GM11168 (cell line): ENCODE measurements around the gene KIF5C.
"Not testable (repeated sequence)": the region's sequence is repeated elsewhere in the genome, so short reads cannot be mapped to it uniquely, and the experiment has no call there.

ENCODE experiments used
- in situ Hi-C: fragments of 300-500 bp; cut with MboI; formaldehyde crosslinking; loops from one replicate; pipeline ENCODE4 v1.12.0; 2022; ENCODE audit warnings: low sequenced_read_pairs; ENCODE audit not compliant: unreplicated experiment

KIF5C gene

DNA sequence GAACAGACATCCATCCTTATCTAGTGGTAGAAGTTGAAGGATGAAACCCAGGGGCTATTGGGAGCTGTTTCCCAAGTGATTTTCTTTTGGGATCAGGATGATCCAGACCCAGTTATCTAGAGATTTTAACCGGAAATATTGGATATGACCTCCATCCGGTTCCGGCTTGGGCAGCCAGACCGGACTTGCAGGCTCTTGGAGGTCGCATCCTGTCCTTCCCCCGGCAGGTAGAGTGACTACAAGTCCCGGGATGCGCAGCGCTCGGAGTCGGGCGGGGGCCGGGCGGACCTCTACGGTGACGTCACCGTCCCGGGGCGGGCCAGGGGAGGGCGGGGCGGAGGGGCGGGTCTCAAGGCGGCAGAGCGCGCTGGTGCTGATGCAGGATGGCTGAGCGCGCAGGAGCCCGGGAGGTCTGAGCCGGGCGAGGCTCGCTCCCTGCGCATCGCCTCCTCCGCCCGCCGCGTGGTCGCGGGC is at the start of gene KIF5C:
TSS of gene KIF5C (plus strand) at position 360 of the 474 bp plus-strand sequence. CDS start 391 bp downstream, outside the sequence.
- in situ Hi-C loops = loop anchor here (25.0 kb wide), 1 partner anchor 1813 kb away; no protein-coding TSS in a partner anchor

DNA sequence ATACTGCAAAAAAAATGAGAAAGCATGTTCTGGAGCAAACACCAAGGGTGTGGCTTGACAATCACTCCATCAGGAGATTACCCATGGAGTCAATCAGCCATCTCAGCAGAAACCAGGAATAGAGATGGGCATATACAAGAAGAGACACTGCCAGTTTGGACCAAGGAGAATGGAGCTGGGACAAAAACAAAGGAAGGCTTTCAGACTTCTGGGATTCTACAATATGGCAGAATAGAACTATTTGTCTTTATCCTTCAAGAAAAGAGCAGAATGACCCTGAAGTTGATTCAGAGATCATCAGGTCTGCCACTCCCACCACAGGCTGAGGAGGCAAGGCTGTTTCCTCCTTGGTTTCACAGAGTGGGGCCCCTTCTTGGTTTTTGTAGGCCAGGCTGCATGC is 48.2 kb upstream of the KIF5C start:
- in situ Hi-C loops = no loop called here

DNA sequence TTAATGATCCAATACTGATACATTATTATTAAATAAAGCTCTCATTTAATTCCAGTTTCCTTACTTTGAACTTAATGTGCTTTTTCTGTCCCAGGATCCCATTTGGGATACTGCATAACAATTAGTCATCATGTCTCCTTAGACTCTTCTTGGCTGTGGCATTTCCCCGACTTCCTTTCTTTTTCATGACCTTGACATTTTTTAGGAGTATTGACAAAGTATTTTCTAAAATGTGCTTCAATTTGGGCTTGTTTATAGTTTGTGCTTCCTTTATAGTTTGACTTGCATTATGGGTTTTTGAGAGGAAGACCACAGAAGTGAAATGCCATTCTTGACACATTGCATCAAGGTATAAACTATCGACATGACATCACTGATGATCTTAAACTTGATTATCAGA is 46.1 kb upstream of the KIF5C start:
- in situ Hi-C loops = no loop called here

DNA sequence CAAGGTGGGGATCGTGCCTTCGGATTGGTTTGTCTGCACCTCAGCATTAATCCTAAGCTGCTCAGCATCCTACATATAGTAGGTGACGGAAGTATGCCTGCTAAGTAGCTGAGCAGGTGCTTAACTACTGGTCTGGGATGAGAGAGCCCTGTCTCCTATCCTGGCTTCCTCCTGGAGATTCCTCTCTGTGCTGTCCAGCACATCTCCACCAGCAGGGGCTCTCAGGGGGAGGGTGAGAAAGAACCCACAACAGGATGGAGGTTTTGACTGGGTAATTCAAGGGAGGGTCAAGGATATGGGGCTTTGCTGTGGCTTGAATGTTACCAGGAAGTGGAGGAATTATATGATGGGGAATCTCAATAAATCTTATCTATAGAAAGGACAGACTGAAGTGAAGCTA is 45.4 kb upstream of the KIF5C start:
- in situ Hi-C loops = no loop called here

DNA sequence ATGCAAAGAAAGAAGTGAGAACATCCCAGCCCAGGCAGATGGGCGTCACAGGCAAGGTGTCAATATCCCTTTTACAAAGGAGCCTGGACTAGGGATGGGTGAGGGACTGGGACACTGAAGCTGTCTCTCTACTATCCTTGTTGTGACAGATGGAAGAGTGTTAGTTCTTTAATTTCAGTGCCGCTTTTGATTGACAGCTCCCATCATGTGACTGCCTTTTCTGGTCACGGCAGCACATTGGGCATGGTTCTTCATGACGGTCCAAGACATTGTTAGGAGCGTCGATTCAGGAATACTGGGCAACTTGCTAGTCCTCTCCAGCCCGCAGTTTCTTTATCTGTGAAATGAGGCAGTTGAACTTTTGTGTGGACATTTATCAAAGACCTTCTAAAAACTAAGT is 42.4 kb upstream of the KIF5C start:
- in situ Hi-C loops = no loop called here

DNA sequence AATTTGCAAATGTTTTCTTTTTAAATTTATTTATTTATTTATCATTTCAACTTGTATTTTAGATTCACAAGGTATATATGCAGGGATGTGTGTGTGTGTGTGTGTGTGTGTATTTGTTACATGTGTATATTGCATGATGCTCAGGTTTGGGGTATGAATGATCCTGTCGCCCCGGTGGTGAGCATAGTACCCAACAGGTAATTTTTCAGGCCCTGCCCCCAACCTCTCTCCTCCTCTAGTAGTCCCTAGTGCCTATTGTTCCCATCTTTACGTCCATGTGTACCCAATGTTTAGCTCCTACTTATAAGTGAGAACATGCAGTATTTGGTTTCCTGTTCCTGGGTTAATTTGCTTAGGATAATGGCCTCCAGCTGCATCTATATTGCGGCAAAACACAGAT is 33.0 kb upstream of the KIF5C start:
- in situ Hi-C loops = no loop called here

DNA sequence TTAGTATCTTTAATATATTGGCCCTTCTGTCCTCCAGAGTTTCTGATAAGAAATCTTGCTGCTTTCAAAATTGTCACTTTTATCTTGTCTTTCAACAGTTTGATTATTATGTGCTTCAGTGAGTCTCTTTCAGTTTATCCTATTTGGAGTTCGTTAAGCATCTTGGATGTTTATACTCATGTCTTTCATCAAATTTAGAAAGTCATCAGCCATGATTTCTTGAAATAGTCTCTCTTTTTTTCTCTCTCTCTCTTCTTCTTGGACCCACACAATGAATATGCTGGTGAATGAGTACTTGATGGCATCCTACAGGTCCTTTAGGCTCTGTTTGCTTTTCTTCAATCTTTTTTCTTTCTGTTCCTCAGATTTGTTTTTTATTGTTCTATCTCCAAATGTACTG is 26.9 kb upstream of the KIF5C start:
- in situ Hi-C loops = no loop called here

DNA sequence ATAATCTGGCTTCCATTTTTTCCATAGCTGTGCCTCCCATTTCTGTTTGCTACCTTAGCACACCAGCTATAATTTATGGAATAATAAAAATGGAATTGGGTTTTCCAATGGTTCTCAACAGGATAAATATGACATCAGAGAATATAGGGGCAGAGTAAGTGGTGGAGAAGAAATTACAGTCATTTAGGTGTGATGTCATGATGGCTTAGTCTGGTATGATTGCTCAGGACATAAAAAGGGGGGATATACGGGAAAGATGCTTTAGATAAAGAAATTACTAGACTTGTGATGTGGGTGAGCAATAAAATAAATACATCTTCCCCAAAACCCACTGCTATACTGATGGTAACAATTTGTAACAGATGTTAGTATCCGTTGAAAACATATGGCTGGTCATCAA is 21.6 kb upstream of the KIF5C start:
- in situ Hi-C loops = no loop called here

DNA sequence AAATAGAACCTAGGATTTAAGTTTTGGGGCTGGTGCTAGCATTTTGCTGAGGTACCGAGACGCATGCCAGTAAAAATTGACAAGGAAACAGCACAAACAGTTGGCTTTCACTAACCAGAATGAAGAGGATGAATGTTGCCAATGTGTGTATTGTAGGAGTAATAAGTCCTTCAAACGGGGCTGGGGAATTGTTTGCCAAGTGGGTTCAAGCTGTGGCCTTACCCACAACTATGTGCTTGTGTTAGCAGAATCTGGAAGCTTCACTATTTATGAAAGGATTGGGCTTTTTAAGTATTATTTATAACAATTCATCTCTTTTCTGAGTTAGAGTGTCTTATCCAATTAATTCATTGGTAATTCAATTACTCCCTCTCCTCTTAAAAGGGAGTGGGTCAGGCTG is 15.0 kb upstream of the KIF5C start:
- in situ Hi-C loops = no loop called here

DNA sequence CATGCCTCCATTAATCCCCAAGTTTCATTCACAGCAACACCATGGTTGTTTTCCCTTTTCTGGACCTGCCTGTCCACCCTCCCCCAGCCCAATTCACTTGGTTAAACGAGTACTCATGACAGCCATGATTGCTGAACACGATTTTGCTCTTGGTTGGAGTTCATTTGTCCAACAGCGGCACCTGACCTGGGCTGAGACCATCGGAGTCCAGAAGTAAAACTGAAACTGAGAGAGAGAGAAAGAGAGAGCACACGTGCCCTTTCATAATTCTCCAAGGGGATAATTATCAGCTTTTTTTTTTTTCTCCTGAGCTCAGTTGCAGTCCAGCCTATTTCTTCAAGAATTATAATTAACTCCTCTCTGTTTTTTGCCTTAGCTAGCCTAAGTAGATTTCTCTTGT is 13.7 kb upstream of the KIF5C start:
- in situ Hi-C loops = no loop called here

DNA sequence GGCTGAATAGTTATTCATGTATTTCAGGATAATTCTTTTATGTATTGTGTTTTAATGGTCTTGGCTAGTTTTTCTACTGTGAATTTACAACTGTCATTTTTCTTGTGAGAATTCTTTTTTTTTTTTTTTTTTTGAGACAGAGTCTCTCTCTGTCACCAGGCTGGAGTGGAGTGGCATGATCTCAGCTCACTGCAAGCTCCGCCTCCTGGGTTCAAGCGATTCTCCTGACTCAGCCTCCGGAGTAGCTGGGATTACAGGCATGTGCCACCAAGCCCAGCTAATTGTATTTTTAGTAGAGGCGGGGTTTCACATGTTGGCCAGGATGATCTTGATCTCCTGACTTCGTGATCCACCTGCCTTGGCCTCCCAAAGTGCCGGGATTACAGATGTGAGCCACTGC is 12.5 kb upstream of the KIF5C start:
- in situ Hi-C loops = not testable (repeated sequence)

DNA sequence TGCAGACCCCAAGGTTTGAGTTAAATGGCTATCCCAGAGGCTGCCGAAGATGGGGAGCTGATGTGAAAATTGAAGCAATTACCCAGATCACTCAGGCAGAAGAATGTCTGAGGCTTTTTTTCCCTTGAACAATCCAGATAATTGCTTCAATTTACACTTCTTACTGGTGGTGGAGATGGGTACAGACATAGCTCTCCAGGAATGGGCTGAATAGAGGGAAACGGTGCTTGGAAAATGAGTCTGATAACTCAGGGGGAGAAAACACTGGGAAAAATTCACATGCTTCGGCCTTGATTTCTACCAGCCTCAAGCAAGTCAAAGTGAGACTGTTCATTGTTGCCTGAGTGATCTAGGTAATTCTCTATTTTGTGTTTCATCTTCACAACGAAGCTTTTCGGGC is 9.5 kb upstream of the KIF5C start:
- in situ Hi-C loops = no loop called here

DNA sequence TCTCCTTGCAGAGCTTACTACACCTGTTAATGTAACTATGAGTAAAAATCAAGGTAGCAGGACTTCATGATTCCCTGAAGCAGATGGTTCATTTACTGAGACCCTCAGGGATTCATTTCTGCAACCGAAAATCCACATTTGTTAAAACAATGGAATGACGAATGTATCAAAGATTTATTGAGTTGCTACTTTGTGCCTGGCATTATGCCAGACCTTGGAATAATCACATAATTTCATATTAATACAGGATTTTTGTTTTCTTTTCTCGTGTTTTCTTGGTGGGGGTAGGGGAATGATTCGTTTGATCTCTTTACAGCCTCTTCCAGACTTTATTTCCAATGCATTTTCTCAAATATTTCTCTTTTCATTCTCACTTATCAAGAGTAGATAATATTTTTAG is 8.9 kb upstream of the KIF5C start:
- in situ Hi-C loops = no loop called here

DNA sequence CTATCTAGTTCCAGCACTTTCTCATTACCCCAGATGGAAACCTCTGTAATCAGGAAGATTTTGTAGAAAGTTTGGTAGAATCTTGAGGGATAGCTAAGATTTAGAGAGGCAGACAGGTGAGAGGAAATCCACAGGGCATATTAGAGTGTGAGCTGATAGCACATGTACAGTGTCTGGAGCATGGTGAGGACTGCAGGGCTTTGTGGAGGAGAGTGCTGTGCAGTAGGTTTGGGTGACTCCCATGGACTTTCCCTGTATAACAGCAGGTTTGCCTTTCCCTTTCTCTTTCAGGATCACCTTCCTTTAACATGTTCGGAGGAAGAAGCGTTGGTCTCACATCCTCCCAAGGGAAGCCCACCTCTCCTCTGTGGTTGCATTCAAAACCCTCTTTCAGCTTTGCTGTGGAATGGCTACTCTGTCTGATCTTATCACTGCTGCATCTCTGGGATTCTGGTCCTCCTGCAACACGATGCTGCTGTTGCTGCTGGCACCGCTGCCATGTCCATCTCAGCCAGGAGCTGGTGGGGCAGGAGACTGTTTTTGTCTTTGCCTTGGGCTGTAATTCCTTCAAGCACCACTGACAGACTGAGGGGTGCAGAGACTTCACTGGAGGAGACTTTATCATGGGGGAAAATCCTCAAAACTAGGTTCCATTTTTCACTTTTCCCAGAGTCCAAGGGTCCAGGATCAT is 7.8 kb upstream of the KIF5C start:
- in situ Hi-C loops = no loop called here

DNA sequence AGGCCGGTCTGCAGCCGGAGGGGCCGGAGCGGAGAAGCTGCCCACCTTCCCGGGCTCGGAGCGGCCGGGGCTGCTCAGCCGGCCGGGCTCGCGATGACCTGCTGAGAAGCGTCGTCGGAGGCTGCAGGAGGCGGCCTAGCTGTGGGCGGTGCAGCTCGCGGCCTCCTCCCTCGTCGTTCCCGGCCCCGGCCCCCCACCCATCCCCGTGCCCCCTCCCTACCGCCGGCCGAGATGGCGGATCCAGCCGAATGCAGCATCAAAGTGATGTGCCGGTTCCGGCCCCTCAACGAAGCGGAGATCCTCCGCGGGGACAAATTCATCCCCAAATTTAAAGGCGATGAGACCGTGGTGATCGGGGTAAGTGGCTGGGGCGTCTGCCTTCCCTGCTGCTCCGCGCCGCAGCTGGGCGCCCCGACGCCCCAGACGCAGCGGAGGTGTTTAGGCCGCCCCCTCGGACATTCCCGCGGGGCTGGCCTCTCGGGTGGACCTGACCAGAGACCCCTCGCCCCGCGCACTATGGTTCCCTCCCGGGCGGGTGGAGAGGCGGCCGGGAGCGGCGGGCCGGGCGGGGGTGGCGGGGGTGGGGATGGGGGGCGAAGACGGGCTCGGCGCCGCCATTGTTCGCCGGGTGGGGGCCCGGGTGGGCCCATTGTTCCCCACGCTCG is 492 bp downstream of the KIF5C start:
- in situ Hi-C loops = loop anchor here (25.0 kb wide), 1 partner anchor 1813 kb away; no protein-coding TSS in a partner anchor

DNA sequence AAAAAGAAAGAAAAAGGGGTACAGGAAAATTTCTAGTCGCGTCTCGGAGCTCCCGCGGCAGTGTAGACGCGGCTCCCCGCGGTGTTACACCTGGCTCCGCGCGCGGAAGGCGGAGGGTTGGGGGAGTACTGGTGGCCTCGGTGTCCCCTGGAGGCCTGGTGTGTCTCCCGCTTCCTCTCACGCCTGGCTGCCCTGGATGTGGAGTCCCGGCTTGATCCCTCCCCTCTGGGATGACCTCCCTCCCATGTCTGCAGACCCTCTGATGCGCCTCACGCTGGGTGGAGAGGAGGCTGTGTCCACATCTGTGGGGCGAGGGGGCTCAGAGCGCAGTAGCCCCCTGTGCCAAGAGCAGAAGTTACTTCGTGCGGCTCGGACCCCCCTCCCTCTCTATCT is 1.2 kb downstream of the KIF5C start:
- in situ Hi-C loops = loop anchor here (25.0 kb wide), 1 partner anchor 1814 kb away; no protein-coding TSS in a partner anchor

DNA sequence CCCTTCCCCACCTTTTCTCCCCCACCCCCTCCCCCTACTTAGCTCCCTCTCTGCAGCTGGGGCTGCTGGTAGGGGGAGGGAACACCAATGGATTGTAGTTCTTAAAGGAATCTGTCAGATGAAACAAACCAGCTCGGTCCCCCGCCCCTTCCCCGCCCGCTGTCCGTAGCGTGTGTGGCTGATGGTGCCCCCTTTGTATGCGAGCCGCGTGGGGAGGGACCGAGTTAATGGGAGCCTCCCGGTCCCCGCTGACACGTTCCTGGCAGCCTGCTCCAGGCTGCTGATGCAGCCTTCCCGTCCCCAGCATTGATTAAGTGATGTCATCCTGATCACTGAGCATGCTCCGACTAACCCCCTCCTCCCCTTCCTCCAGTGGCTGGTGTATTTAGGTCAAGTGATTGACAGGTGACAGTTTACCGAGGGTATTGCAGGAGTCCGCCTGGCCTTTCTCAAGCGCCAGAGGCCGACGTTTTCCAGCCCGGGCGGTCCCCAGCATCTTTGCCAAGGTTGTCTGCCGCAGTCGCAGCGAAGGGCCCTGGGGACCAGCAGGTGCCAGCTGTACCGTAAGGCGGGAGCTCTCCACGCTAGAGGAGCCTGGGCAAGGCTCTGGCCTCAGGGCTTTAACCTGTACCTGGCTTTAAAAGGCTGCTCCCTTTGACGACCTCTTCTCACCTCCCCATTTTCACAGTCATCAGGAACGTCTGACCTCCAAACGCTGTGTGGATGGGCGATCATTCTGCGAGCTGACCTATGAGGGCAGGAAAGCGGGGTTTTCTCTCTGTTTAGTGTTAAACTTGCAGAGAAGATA is 1.8 kb downstream of the KIF5C start:
- in situ Hi-C loops = loop anchor here (25.0 kb wide), 1 partner anchor 1814 kb away; no protein-coding TSS in a partner anchor

DNA sequence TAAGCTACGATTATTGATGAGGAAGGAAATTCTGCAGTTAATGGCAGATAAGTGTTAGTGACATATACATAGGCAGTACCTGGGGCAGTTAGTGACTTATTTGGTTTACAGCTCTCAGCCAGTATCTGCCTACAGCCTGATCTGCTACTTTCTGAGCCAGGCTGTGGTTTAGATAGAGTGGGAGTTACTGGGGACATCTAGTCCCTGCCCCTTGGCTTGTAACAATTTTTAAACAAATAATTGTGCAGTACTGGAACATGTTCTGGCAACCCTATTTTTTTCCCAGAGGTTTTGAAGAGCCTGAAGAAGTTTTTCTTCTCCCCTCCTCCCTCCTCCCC is 2.3 kb downstream of the KIF5C start:
- in situ Hi-C loops = loop anchor here (25.0 kb wide), 1 partner anchor 1815 kb away; no protein-coding TSS in a partner anchor

DNA sequence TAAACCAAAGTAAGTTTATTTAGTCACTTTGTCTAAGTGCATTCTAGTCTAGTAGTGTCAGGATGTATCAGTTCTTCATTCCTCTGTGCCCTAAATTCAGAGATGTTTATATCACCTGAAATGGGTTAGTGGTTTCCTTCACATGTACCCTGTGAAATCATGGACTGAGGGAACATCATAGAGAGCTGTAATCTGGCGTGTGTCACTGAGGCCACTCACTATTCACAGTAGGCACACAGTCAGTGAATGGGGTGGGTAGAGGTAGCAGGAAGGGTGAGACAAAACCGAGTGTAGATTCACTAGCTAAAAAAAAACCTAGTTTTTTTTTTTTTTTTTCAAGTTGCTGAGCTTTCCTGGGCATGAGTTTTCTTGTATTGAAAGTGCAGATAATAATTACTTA is 5.6 kb downstream of the KIF5C start:
- in situ Hi-C loops = loop anchor here (25.0 kb wide), 1 partner anchor 1818 kb away; no protein-coding TSS in a partner anchor

DNA sequence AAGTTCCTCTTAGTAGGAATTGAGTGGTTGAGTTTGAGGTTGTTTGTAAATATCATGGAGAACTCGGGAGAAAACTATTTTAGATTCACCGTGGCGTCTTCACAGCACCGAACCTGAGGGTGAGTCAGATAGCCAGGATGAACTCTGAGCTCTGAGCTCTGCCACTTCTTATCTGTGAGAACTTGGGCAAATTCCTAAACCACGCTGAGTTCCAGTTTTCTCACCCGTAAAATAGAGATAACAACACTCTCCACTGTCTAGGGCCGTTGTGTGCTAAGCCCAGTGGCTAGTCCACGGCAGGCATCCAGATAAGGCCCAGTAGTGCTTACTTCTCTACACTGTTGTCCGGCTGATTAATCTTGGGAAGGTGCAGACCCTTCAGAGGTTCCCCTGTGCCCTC is 7.0 kb downstream of the KIF5C start:
- in situ Hi-C loops = loop anchor here (25.0 kb wide), 1 partner anchor 1820 kb away; no protein-coding TSS in a partner anchor

DNA sequence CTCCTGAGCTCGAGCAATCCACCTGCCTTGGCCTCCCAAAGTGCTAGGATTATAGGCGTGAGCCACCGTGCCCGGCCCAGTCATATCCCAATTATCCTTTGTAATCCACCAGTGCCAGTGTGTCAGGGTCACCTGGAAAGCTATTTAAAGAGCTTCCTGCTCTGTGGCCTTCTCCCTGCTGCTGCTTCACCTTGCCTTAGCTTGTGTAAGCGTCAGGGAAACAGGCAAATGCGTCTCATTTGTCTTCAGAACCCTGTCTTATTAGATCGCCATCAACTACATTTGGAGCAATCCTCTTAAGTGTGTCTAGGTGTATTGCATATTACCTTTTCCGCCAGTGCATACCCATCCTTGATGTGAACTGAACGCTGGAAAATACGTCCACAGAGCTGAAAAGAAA is 10.2 kb downstream of the KIF5C start:
- in situ Hi-C loops = loop anchor here (25.0 kb wide), 1 partner anchor 1823 kb away; no protein-coding TSS in a partner anchor
